Inflammatory macrophage treated with lipopolysaccharide for 1 hour (primary cell): ENCODE data around the gene SRBD1.
"Not testable (repeated sequence)": the region's sequence is repeated elsewhere in the genome, so short reads cannot be mapped to it uniquely, and the experiment has no call there.

Experiments used
- DNase-seq, 2 donors: peaks; one replicate each; pipeline ENCODE4 v3.0.0-alpha.2; 2020 to 2022

The SRBD1 gene

GRCh38 chr2:45457211-45457945, 153.7 kb downstream of the SRBD1 start:
- no peak for DNase-seq

DNA sequence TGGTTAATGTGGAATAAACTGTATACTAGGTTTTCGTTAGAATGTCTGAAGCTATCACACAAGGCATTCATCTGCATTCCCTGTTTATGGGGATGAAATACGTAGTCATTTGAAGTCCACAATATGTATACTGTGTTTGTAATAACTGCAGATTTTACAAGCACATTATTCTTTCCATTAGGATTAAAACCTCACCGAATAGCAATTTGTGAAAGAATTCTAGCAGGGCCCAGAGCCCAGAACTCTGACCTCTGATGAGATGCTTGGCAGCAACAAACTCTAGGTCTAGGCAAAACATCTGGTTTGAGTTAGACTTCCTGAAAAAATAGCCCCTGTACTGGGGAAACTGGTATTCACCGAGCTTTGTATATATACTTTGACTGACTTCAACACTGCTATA, 158.2 kb downstream of the SRBD1 start:
- no peak for DNase-seq

GRCh38 chr2:45450634-45451033, 160.4 kb downstream of the SRBD1 start:
- DNase-seq: no peak

GRCh38 chr2:45448217-45448616, 162.8 kb downstream of the SRBD1 start:
- DNase-seq: no peak

GRCh38 chr2:45446016-45446415, 165.1 kb downstream of the SRBD1 start:
- DNase-seq: no peak

DNA sequence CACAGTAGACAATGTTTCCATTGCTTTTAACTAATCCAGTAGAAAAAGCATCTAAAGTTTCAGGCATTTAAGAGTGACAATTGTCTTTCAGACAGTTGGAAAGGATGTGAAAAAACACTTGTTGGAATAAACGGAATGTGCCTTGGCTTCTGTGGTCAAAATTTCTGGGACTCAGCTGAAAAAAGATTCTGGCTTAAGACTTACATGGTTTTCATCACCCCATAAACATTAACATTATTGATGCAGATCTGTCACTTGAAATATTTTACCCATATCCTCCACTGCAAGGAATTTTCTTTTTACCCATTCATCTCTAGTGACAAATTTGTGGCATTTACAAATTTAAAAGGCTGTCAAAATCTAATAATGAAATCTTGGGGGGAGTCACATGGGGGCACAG, 166.0 kb downstream of the SRBD1 start:
- no peak for DNase-seq

DNA sequence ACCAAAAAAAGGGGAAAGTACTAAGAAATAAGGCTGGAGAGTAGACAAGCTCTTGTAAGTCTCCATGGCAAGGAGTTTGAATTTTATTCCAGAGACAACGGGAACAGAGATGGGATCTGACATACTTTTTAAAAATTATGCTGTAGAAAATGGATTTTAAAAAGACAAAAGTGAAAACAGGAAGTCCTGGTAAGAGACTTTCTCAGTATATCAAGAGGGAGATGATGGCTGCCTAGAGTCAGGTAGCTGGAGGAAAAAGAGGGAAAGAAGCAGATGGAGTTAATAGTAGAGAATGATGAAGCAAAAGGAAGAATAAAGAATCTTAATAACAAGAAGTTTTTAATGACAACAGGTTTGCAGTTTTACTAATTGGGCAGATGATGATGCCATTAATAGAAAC, 168.1 kb downstream of the SRBD1 start:
- no peak for DNase-seq

DNA sequence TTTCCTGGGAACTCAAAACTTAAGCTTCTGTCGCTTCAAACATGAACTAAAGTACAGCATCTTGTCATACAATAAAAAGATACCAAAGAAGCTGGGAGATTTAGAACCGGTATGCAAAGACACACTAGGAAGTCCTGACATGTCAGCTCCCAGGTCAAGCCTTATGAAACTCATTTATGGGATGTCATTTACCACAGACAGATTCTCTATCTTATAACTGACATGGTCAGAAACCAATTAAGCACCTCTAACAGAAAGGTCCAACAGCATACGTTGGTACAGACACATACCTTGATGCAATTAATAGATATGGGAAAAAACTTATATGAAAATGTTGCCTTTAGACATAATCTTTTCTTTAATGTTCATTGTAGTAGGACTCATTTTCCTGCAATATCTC, 169.0 kb downstream of the SRBD1 start:
- no peak for DNase-seq

DNA sequence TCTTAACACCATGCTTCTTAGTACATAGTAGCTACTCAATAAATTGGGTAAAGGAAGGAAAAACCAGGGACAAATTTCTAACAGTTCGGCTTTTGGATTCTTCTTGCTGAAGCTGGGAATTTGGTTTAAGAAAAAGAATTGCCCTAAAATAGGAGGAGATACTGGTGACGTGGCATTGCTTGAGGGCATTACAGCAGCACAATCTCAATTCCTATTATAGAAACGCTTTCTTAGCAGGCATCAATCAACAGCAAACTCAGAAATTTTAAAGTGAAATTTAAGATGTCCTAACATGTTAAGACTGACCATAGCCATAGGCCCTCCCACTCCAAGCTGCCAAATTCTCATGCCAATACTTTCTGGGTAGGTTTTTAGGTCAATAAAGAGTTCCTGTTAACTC, 169.5 kb downstream of the SRBD1 start:
- no peak for DNase-seq

DNA sequence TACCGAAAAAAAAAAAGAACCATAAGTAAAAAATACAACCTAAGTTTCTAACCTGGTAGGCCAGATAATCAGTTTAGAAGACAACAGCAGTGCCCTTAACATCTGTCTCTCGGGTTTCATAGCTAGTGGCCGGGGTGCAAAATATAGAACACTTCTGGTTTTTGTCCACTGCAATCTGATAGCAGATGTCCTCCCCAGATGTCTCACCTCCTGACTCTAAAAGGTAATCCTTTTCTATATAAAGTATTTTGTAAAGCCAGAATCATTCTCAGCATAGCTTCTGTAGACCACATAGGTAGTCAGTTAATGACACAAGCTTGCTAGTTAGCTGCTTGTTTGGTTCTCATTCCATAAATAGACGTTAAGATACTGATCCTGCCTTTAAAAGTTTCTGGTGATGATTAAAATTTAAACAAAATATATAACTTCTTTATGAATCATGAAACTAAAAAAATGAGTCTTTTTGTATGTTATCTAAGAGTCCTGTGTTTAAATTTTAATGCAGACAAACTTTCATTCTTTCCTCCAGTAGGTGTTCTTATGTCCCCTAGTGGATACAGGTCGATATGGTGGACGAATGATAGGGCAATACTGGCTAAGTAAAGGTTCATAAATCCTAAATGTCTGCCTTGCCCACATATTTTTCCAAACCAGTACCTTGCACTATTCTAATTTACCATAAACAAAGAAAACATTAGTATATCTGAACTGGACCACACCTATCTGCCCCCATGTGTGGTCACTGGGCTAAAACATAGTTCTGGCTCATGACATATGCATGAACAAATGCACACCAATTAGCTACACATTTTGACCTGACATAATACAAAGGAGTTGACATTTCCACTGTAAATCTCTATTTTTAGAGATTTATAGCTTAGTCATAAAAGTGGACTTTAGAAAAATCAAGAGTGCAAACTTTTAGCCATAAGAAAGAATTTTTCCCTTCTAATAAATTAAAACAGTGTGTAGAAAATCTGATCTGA, 171.0 kb downstream of the SRBD1 start:
- DNase-seq: no peak

GRCh38 chr2:45438872-45439665, 172.0 kb downstream of the SRBD1 start:
- DNase-seq: no peak

DNA sequence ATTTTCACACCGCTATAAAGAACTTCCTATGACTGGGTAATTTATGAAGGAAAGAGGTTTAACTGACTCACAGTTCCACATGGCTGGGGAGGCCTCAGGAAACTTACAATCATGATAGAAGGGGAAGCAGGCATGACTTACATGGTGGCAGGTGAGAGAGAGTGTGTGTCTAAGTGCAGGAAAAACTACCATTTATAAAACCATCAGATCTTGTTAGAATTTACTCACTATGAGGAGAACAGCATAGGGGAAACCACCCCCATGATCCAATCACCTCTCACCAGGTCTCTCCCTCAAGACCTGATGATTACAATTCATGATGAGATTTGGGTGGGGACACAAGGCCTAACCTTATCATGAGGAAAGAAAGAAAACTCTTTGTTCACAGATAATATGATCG, 174.6 kb downstream of the SRBD1 start:
- DNase-seq: no peak

GRCh38 chr2:45435316-45435715, 175.8 kb downstream of the SRBD1 start:
- DNase-seq: no peak

GRCh38 chr2:45433363-45433762, 177.7 kb downstream of the SRBD1 start:
- peak in 1 of 2 donors; percentile 21 for DNase-seq

- DNase-seq: no peak
Measured at GRCh38 chr2:45432406-45432805, 178.7 kb downstream of the SRBD1 start.

- DNase-seq: not testable (repeated sequence)
Measured at GRCh38 chr2:45426025-45426424, 185.0 kb downstream of the SRBD1 start.

DNA sequence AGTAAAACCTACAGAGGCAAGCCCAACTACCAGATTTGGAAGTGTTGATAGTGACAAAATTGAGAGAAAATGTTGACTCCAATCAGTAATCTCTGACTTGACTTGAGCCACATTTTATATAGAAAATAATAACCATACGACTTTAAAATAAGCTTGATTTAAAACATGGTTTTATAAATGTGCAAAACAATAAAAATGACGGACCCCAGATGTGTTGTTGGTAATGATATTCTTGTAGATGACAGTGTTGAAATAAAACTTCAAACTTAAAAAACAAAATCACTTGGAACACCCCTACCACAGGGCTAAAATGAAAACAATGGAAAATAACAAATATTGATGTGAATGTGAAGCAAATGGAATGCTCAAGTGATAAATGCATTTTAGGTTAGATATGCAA, 188.1 kb downstream of the SRBD1 start:
- no peak for DNase-seq

DNA sequence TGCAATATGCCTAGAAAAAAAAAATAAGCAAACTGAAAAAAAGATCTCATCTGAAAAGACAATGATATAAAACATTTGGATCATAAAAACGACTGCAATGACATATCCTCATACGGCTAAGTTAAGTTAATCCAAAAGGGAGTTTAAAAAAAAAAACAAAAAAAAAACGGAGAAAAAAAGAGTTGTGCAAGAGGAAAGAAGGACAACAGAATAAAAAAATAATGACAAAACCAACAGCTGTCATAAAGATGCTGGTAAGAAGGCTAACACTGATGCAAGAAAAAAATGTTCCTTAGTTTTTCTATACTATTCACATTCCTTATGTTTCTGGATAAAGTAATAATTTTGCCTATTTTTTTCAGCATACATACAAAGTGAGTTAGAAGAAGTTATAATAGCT, 192.5 kb downstream of the SRBD1 start:
- DNase-seq: no peak

DNA sequence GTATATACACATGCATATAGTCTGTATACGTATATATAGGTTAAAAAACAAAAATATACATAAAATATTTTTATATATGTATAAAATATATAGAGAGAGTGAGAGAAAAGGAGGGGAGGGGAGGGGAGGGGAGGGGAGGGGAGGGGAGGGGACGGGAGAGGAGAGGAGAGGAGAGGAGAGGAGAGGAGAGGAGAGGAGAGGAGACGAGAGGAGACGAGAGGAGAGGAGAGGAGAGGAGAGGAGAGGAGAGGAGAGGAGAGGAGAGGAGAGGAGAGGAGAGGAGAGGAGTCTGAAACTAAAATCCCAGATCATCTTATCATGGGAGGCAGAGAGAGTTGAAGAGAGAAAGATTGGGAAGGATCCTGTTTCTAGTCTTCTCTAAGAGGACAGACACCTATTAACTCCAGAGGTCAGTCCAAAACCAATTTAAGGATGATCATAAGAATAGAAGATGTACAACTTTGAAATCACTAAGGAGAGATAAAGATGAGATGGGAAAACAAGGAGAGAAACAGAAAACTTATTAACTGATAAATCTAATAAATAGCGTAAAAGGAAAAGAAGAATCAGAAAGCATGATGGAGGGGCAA, 195.4 kb downstream of the SRBD1 start:
- DNase-seq: no peak

DNA sequence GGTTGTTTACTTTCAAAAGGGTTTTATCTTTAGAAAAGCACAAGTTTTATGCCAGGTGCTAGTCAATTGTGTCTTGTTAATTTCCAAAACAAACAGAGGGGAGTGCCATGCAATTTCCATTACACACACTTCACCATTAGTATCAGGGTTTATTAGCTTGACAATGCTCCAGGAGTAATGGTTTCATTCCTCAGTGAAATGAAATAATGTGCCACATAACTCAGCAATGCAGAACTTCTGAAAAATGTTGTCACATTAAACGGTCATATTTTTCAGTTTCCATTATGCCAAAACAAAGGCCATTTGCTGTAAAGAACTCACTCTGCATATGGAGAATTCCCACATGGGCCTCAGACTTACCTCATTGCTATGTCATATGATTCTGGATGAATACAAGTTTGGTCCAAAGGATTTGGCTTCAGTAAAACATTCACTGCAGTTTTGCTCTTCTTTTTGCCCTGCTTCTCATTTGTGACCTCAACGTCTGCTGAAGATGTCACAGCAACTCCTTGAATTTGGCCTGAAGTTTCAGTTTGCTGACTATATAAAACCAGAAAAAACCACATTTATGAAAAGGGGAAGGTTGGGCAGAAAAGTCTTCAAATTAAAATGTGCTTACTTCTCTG, 198.2 kb downstream of the SRBD1 start:
- DNase-seq: no peak

DNA sequence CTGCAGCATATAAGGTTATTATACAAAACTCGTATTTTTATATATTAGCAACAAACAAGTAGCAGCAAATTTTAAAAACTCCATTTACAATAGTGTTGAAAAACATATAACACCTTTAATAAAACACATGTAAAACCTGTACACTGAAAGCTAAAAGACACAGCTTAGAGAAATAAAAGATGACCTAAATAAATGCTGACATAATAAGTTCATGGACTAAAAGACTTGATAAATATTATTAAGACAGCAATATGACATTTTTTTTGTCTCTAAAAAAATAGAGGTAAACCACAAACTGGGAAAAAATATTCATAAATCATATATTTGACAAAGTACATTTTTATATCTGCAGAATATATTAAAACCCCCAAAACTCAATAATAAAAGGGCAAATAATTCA, 201.4 kb downstream of the SRBD1 start:
- DNase-seq: no peak

DNA sequence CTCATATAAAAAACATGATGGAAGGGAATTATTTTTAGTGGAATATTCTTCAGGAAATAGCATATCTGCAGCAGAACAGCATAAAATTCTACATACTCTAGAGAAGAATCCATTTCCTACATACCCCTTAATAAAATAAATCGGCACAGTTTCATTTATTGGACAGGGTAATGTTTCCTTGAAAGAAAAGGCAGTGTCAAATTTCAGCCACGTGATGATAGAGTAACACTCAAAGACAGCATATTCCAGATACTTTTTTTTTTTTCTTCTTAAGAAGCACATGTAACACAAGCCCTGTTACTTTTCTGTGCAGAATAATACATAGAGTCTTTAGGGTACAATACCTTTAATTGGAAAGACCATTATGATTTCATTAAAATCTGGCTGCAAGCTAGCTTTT, 204.4 kb downstream of the SRBD1 start:
- no peak for DNase-seq
